Sigmoid colon (tissue), 3 donors: ENCODE measurements around the gene MYORG.

Source experiments
- CTCF ChIP-seq, 4 experiments: fragments of 450-650 bp in 3 of 4; fragments of 200-600 bp in 1 of 4; IDR thresholded peaks; one replicate each; pipeline ENCODE4 v1.5.1; 2016 to 2019; ENCODE audit warnings: antibody characterized with exemption in 4 of 4, mild to moderate bottlenecking in 3 of 4, moderate library complexity in 2 of 4
- POLR2A ChIP-seq, 2 donors: fragments of 450-650 bp; IDR thresholded peaks; one replicate each; pipeline ENCODE4 v1.6.1; 2016; ENCODE audit warnings: antibody characterized with exemption in 2 of 2, mild to moderate bottlenecking in 2 of 2, moderate library complexity in 2 of 2

- TF ChIP-seq CTCF (IDR thresholded peaks at IDR 0.05) (no peak), POLR2A (IDR thresholded peaks at IDR 0.05) (no peak)
These were observed 59.3 kb downstream of the MYORG start for GRCh38 chr9:34317436-34317835.
